ENCODE measurements around the gene OR5D14.

Gene OR5D14

DNA sequence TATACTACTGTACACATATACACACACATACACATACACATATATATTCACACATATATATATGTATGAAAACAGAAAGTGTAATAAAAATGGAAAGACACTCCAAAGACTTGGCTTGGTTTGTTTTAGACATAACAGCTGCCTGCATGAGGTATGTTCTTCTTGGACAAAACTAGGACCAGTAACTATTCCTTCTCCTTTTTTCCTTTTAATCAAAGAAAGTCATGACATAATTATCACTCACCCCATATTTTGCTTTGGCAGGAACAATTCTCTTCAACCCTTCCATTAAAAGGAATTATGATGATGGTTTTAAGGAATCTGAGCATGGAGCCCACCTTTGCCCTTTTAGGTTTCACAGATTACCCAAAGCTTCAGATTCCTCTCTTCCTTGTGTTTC lies at the start of gene OR5D14:
Gene OR5D14 (plus strand): TSS at position 301 of the 400 bp plus-strand sequence. CDS start 0 bp downstream, at position 301.
- no peaks in the 10 kb centered on the region for H3K36me3 ChIP-seq (ENCODE audit: insufficient read depth)
- TF ChIP-seq, protein P1, sequence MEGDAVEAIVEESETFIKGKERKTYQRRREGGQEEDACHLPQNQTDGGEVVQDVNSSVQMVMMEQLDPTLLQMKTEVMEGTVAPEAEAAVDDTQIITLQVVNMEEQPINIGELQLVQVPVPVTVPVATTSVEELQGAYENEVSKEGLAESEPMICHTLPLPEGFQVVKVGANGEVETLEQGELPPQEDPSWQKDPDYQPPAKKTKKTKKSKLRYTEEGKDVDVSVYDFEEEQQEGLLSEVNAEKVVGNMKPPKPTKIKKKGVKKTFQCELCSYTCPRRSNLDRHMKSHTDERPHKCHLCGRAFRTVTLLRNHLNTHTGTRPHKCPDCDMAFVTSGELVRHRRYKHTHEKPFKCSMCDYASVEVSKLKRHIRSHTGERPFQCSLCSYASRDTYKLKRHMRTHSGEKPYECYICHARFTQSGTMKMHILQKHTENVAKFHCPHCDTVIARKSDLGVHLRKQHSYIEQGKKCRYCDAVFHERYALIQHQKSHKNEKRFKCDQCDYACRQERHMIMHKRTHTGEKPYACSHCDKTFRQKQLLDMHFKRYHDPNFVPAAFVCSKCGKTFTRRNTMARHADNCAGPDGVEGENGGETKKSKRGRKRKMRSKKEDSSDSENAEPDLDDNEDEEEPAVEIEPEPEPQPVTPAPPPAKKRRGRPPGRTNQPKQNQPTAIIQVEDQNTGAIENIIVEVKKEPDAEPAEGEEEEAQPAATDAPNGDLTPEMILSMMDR (conservative IDR thresholded peaks at IDR 0.05; ENCODE audit: low read depth, low read length): no peak
- H3K79me2 ChIP-seq (ENCODE audit: insufficient read depth, low read depth): no peaks in the 10 kb centered on the region
- H3K4me1 ChIP-seq (ENCODE audit: low read depth, poor library complexity, severe bottlenecking): no peaks in the 10 kb centered on the region
- H2AFZ ChIP-seq (ENCODE audit: low read depth): no peak within 1 kb of the TSS
- H3K9ac ChIP-seq: no peak within 1 kb of the TSS
- no peaks in the 10 kb centered on the region for H3K27me3 ChIP-seq (ENCODE audit: insufficient read depth, low read depth)
- H3K4me2 ChIP-seq: no peak within 1 kb of the TSS
- H4K20me1 ChIP-seq (ENCODE audit: insufficient read depth): no peaks in the 10 kb centered on the region
- H3K27ac ChIP-seq: no peak within 1 kb of the TSS
- H3K4me3 ChIP-seq (IDR thresholded peaks at IDR 0.05; ENCODE audit: insufficient read depth, low read depth, low read length): no peak within 1 kb of the TSS

DNA sequence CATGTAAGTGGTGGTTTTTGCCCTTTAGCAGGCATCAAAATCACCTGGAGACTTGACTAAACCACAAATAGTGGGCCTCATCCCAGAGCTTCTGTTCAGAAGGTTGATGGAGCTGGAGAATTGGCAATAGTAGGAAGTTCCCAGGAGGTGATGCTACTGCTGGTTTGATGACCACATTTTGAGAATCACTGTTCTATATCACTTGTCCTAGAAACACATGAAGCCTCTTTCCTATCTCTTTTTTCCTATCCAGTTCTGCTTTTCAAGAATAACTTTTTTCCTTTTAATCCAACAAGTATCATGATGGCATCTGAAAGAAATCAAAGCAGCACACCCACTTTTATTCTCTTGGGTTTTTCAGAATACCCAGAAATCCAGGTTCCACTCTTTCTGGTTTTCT lies 22.2 kb upstream of the OR5D14 start, which contains the start of gene OR5D13:
Gene OR5D13 (plus strand): TSS at position 301 of the 400 bp plus-strand sequence. CDS start 0 bp downstream, at position 301.
- Histone ChIP-seq H3K9ac (no peak within 1 kb of the TSS), H3K4me2 (no peak within 1 kb of the TSS), H3K4me1 (ENCODE audit: low read depth, poor library complexity, severe bottlenecking) (peaks cover 15% of the 10 kb centered on the region), H4K20me1 (ENCODE audit: insufficient read depth) (no peaks in the 10 kb centered on the region), H2AFZ (ENCODE audit: low read depth) (no peak within 1 kb of the TSS), H3K27ac (no peak within 1 kb of the TSS), H3K4me3 (IDR thresholded peaks at IDR 0.05; ENCODE audit: insufficient read depth, low read depth, low read length) (no peak within 1 kb of the TSS), H3K79me2 (ENCODE audit: insufficient read depth, low read depth) (no peaks in the 10 kb centered on the region), H3K36me3 (ENCODE audit: insufficient read depth) (no peaks in the 10 kb centered on the region), H3K27me3 (ENCODE audit: insufficient read depth, low read depth) (no peaks in the 10 kb centered on the region)
- TF ChIP-seq, protein P1 (conservative IDR thresholded peaks at IDR 0.05; ENCODE audit: low read depth, low read length): no peak

DNA sequence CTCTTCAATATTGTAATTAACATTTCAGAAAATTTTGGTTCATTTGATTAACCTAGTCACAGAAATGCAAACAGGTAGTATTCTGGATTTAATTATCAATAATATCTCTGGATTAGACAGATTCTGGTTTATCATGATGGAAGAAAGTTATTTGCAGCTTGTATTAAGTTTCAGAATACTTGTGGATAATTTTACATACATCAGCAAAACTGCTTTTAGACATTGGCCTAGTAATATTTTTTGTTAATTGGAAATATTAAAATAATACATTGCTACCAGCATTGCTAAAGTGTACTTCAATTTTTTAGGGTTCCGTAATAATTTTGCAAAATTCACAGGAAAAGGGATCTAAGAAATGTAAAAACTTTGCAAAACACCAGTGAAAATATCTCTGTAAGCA lies 3.8 kb upstream of the OR5D14 start:
- Histone ChIP-seq H4K20me1 (ENCODE audit: insufficient read depth) (no peaks in the 10 kb centered on the region), H3K27me3 (ENCODE audit: insufficient read depth, low read depth) (no peaks in the 10 kb centered on the region), H3K27ac (no peak overlapping the region), H3K79me2 (ENCODE audit: insufficient read depth, low read depth) (no peaks in the 10 kb centered on the region), H3K4me1 (ENCODE audit: low read depth, poor library complexity, severe bottlenecking) (no peaks in the 10 kb centered on the region), H3K36me3 (ENCODE audit: insufficient read depth) (no peaks in the 10 kb centered on the region), H3K4me3 (IDR thresholded peaks at IDR 0.05; ENCODE audit: insufficient read depth, low read depth, low read length) (no peak overlapping the region), H3K9ac (no peak overlapping the region), H3K4me2 (no peak overlapping the region), H2AFZ (ENCODE audit: low read depth) (no peak overlapping the region)
- TF ChIP-seq, protein P1 (conservative IDR thresholded peaks at IDR 0.05; ENCODE audit: low read depth, low read length): no peak

DNA sequence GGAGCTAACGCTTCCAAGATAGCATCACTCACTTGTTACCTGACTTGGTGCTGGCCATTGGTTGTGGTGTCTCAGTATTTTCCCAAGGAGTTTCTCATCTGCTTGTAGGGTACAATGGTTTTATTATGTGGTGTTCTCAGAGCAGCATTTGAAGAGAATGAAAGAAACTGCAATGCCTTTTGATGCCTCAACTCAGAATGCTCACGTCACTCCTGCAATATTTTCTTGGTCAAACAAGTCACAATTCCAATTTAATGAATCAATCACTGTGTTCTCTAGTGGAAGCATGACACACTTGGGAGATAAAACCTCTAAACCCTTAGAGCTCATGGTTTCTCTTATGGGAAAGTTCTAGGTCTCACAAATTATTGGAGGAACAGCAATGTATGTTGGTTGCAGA lies 2.0 kb upstream of the OR5D14 start:
- H3K4me1 ChIP-seq (ENCODE audit: low read depth, poor library complexity, severe bottlenecking): no peaks in the 10 kb centered on the region

More for the DNA sequence above, 2.0 kb upstream of the OR5D14 start:
- H3K27me3 ChIP-seq (ENCODE audit: insufficient read depth, low read depth): no peaks in the 10 kb centered on the region
- no peaks in the 10 kb centered on the region for H3K79me2 ChIP-seq (ENCODE audit: insufficient read depth, low read depth)
- H3K4me3 ChIP-seq (IDR thresholded peaks at IDR 0.05; ENCODE audit: insufficient read depth, low read depth, low read length): no peak overlapping the region
- TF ChIP-seq, protein P1 (conservative IDR thresholded peaks at IDR 0.05; ENCODE audit: low read depth, low read length): no peak
- H4K20me1 ChIP-seq (ENCODE audit: insufficient read depth): no peaks in the 10 kb centered on the region
- no peak overlapping the region for H3K4me2 ChIP-seq
- no peaks in the 10 kb centered on the region for H3K36me3 ChIP-seq (ENCODE audit: insufficient read depth)
- no peak overlapping the region for H2AFZ ChIP-seq (ENCODE audit: low read depth)
- H3K9ac ChIP-seq: no peak overlapping the region
- H3K27ac ChIP-seq: no peak overlapping the region
